SK-N-MC (cell line): ENCODE measurements around the gene PNMA1.
A peak's percentile ranks its signal among the peaks of the same experiment; 100 is the strongest.

Source experiments
- DNase-seq: peaks from one replicate; pipeline ENCODE4 v3.0.0-alpha.2; 2011; ENCODE audit warnings: low read depth, low spot score
- H3K27ac ChIP-seq: fragments of 200-600 bp; sonication (generic); 2 replicates; pipeline ENCODE4 v1.5.1; 2016; ENCODE audit warnings: mixed run types
- H3K36me3 ChIP-seq: fragments of 200-600 bp; sonication (generic); 2 replicates; pipeline ENCODE4 v1.6.1; 2017; ENCODE audit warnings: antibody characterized with exemption, low read length, mixed read lengths; ENCODE audit not compliant: insufficient read depth
- H3K4me3 ChIP-seq: fragments of 200-600 bp; sonication (generic); 2 replicates; pipeline ENCODE4 v1.5.1; 2016
- H3K9ac ChIP-seq: fragments of 200-600 bp; sonication (generic); 2 replicates; pipeline ENCODE4 v1.8.0; 2017; ENCODE audit warnings: mixed run types, mixed read lengths; ENCODE audit not compliant: insufficient read length
- H3K9me3 ChIP-seq: fragments of 200-600 bp; sonication (generic); 2 replicates; pipeline ENCODE4 v1.6.1; 2017; ENCODE audit warnings: low read depth, mild to moderate bottlenecking, antibody characterized with exemption, low read length, moderate library complexity, mixed read lengths
- EZH2 ChIP-seq: fragments of 200-600 bp; sonication (generic); IDR thresholded peaks from one replicate; pipeline ENCODE4 v1.6.1; 2017; ENCODE audit warnings: antibody characterized with exemption
- FOXP2 ChIP-seq: optimal IDR thresholded peaks from 2 replicates; pipeline ENCODE3; 2011; ENCODE audit warnings: mild to moderate bottlenecking, moderate library complexity; ENCODE audit not compliant: insufficient read depth; ENCODE audit errors: extremely low read length, control extremely low read depth
- POLR2AphosphoS5 ChIP-seq: IDR thresholded peaks from 2 replicates; pipeline ENCODE4 v1.6.1; 2012; ENCODE audit warnings: mild to moderate bottlenecking, low read depth, low read length, borderline replicate concordance

PNMA1 gene

GRCh38 chr14:73729556-73730265, 15.5 kb upstream of the PNMA1 start:
- no peak overlapping the region for H3K9ac ChIP-seq
- peaks cover 50% of the 10 kb centered on the region for H3K36me3 ChIP-seq
- no peaks in the 10 kb centered on the region for H3K9me3 ChIP-seq
- TF ChIP-seq EZH2: no peak
- no peak for TF ChIP-seq FOXP2
- TF ChIP-seq POLR2AphosphoS5: no peak
- H3K27ac ChIP-seq: 0 out of 2 replicates have a peak overlapping the region, but pooled peaks have one; percentile 19
- no peak overlapping the region for H3K4me3 ChIP-seq
- no peak for DNase-seq

DNA sequence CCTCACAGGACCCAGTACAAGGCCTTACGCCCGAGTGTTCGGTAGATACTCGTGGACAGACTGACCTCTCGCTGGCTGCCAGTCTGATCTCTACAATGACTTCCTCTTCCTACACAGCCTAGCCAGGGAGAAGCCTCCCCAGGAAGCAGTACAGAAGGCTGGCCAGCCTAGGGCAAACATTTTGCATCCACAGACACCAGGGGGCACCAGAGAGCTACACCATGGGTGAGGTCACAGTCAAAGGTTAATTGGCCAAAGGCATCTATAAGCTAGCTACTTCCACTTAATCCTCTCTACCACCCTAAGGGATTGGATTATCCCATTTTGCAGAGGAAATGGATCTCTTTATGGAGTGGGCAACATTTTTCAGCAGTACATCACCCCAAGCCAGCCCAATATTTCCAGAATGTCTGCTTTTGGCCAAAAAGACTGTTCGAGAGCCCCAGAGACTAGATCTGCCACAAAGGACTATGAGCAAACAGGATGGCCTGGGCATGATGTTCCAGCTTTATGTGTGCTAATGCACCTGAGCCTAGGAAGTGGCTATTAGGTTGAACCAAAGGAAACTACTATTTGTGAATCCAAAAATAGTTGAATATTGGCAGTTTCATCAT, 14.6 kb upstream of the PNMA1 start:
- H3K27ac ChIP-seq: no peak overlapping the region

DNA sequence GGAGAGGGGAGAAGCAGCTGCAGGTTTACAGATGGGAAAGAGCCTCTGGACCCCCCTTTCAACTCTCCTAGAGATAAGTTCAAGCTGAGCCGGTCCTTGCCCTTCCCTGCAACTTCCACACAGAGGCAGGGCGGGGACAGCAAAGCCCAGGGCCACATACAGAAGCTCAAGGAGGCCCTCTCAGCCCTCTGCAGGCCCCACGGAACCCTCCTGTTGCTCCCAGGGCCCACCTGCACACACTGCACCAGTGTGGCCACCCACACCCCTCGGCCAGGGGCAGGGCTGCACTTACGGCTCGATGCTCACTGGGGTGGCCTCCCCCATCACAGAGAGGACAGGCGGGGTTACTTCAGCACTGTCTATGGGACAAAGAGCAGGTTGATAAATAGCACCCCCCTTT, 13.0 kb upstream of the PNMA1 start:
- peak overlapping the region; percentile 36 for H3K9ac ChIP-seq
- no peak for DNase-seq
- peaks cover 58% of the 10 kb centered on the region for H3K36me3 ChIP-seq
- TF ChIP-seq EZH2: no peak
- TF ChIP-seq FOXP2: no peak
- no peak for TF ChIP-seq POLR2AphosphoS5
- no peak overlapping the region for H3K4me3 ChIP-seq
- H3K27ac ChIP-seq: peak overlapping the region; percentile 92; the same call in 1 of the 2 replicates
- H3K9me3 ChIP-seq: no peaks in the 10 kb centered on the region

More for the DNA sequence above, 14.6 kb upstream of the PNMA1 start:
- TF ChIP-seq FOXP2 (no peak), POLR2AphosphoS5 (no peak), EZH2 (no peak)
- Histone ChIP-seq H3K9ac (no peak overlapping the region), H3K36me3 (peaks cover 44% of the 10 kb centered on the region), H3K4me3 (no peak overlapping the region), H3K9me3 (no peaks in the 10 kb centered on the region)
- no peak for DNase-seq

GRCh38 chr14:73726025-73726961, 12.1 kb upstream of the PNMA1 start:
- Histone ChIP-seq H3K36me3 (peaks cover 67% of the 10 kb centered on the region), H3K9me3 (no peaks in the 10 kb centered on the region), H3K27ac (peak overlapping the region; percentile 92), H3K4me3 (no peak overlapping the region), H3K9ac (peak overlapping the region; percentile 36)
- TF ChIP-seq EZH2 (no peak), FOXP2 (no peak), POLR2AphosphoS5 (no peak)
- DNase-seq: no peak

- TF ChIP-seq EZH2 (no peak), POLR2AphosphoS5 (no peak)
- DNase-seq: no peak
- H3K4me3 ChIP-seq: no peak overlapping the region
- H3K36me3 ChIP-seq: peaks cover 75% of the 10 kb centered on the region
- peak overlapping the region; percentile 92 for H3K27ac ChIP-seq
- no peak overlapping the region for H3K9ac ChIP-seq
- H3K9me3 ChIP-seq: no peaks in the 10 kb centered on the region
Observed at GRCh38 chr14:73725116-73726024, 11.2 kb upstream of the PNMA1 start.

- Histone ChIP-seq H3K4me3 (peak overlapping the region; percentile 58), H3K36me3 (peaks cover 73% of the 10 kb centered on the region), H3K27ac (peak overlapping the region; percentile 92), H3K9me3 (no peaks in the 10 kb centered on the region), H3K9ac (peak overlapping the region; percentile 35)
- no peak for DNase-seq
- TF ChIP-seq EZH2 (no peak), POLR2AphosphoS5 (no peak), FOXP2 (no peak)
Observed at GRCh38 chr14:73724696-73725095, 10.5 kb upstream of the PNMA1 start.

DNA sequence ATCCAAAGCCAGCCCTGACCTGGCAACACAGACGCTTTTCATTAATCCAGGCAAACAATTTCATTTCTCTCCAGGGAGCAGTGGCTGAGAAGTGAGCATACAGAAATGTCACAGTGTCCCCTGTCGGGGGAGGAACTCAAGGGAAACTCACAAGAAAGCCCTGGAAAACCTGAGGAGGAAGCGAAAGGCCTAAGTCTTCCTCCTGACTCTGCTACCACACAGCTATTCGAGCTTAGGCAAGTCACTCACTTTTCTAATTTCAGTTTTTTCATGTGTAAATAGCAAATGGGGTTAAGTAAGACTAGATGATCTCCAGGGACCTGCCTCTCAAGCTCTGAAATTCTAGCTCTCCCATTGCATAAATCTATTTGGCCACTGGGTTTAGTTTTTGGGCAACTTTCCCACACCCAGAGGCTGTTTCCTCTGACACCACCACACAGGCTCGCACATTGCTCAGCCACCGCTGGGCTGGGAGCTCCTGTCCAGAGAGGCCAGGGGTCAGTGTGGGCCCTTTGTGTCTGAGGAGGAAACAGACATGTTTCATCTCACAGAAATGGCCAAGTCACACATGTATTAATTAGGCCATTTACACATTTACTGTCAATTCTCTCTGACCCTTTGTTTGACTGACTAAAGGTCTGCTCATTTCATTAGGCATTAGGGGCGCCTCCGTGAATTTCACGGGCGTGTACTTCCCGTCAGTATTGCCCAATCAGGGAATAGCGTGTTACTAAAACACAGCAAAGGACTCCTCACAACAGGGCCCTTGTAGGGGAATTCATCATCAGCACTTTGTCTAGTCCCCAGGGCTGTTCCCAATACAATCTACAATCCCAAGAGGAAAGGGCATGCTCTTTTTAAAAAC, 9.8 kb upstream of the PNMA1 start:
- H3K4me3 ChIP-seq: peak overlapping the region; percentile 58
- DNase-seq: peak; percentile 47
- peak overlapping the region; percentile 35 for H3K9ac ChIP-seq
- H3K36me3 ChIP-seq: peaks cover 72% of the 10 kb centered on the region
- H3K27ac ChIP-seq: peak overlapping the region; percentile 92
- H3K9me3 ChIP-seq: no peaks in the 10 kb centered on the region
- TF ChIP-seq POLR2AphosphoS5 (peak; percentile 36; the same call in 1 of the 2 replicates), FOXP2 (no peak)
